Liver (tissue), 9 donors: Measurements from ENCODE around the gene ACSL1. TPM values are rescaled to one million over a fixed set of nuclear protein-coding genes. Genes with fewer than 3 reads are reported as not detected.

ENCODE experiments used
- DNase-seq: peaks from one replicate; pipeline ENCODE4 v3.0.0-alpha.2; 2017; ENCODE audit warnings: low spot score
- H3K27ac ChIP-seq, 2 donors: one replicate each; pipeline ENCODE4 v1.7.0; 2013; ENCODE audit warnings: inconsistent platforms in 2 of 2, low read length in 2 of 2, control low read depth in 1 of 2, low read depth in 1 of 2, mild to moderate bottlenecking in 1 of 2
- H3K27me3 ChIP-seq, 4 donors: one replicate each; pipeline versions ENCODE4 v1.6.1 to v1.7.0; 2013; ENCODE audit warnings: low read length in 3 of 4, inconsistent platforms in 1 of 4, mild to moderate bottlenecking in 1 of 4, moderate library complexity in 1 of 4; ENCODE audit not compliant: control insufficient read depth in 4 of 4, insufficient read depth in 4 of 4
- H3K36me3 ChIP-seq, 4 donors: one replicate each; pipeline versions ENCODE4 v1.6.1 to v1.7.0; 2013; ENCODE audit warnings: low read length in 3 of 4, mild to moderate bottlenecking in 3 of 4, low read depth in 1 of 4, moderate library complexity in 1 of 4; ENCODE audit not compliant: control insufficient read depth in 4 of 4, insufficient read depth in 3 of 4
- H3K4me1 ChIP-seq, 4 donors: one replicate each; pipeline versions ENCODE4 v1.6.1 to v1.7.0; 2013; ENCODE audit warnings: low read length in 3 of 4, mild to moderate bottlenecking in 3 of 4, moderate library complexity in 1 of 4; ENCODE audit not compliant: control insufficient read depth in 4 of 4, insufficient read depth in 4 of 4
- H3K4me3 ChIP-seq, 3 donors: one replicate each; pipeline versions ENCODE4 v1.6.1 to v1.7.0; 2013; ENCODE audit warnings: low read length in 3 of 3, control low read depth in 1 of 3, low read depth in 1 of 3, mild to moderate bottlenecking in 1 of 3
- H3K9ac ChIP-seq, 2 donors: one replicate each; pipeline ENCODE4 v1.7.0; 2013; ENCODE audit warnings: low read length in 2 of 2, mild to moderate bottlenecking in 2 of 2, moderate library complexity in 2 of 2, control low read depth in 1 of 2, low read depth in 1 of 2
- H3K9me3 ChIP-seq, 4 donors: one replicate each; pipeline versions ENCODE4 v1.6.1 to v1.7.0; 2013; ENCODE audit warnings: low read length in 3 of 4; ENCODE audit not compliant: control insufficient read depth in 4 of 4
- EGR1 ChIP-seq, 2 donors: IDR thresholded peaks; 2 replicates each; pipeline ENCODE4 v1.6.1; 2016 to 2018; ENCODE audit warnings: antibody characterized with exemption in 2 of 2, low read depth in 2 of 2
- GABPA ChIP-seq, 2 donors: IDR thresholded peaks in 1 of 2; conservative IDR thresholded peaks in 1 of 2; 2 replicates each; pipeline ENCODE4 v1.6.1; 2016; ENCODE audit warnings: antibody characterized with exemption in 2 of 2, mild to moderate bottlenecking in 1 of 2, moderate library complexity in 1 of 2
- HNF4A ChIP-seq, 2 donors: conservative IDR thresholded peaks; 2 replicates each; pipeline ENCODE4 v1.6.1; 2016; ENCODE audit warnings: antibody characterized with exemption in 2 of 2, mild to moderate bottlenecking in 2 of 2
- HNF4G ChIP-seq: IDR thresholded peaks from 2 replicates; pipeline ENCODE4 v1.6.1; 2016; ENCODE audit warnings: antibody characterized with exemption
- JUND ChIP-seq, 2 donors: IDR thresholded peaks; 2 replicates each; pipeline ENCODE4 v1.6.1; 2016; ENCODE audit warnings: antibody characterized with exemption in 2 of 2
- MAX ChIP-seq: IDR thresholded peaks from 2 replicates; pipeline ENCODE4 v1.6.1; 2016; ENCODE audit warnings: antibody characterized with exemption
- NR2F2 ChIP-seq: IDR thresholded peaks from 2 replicates; pipeline ENCODE4 v1.6.1; 2016; ENCODE audit warnings: antibody characterized with exemption
- RAD21 ChIP-seq, 2 donors: IDR thresholded peaks; 2 replicates each; pipeline ENCODE4 v1.6.1; 2016; ENCODE audit warnings: antibody characterized with exemption in 2 of 2, mild to moderate bottlenecking in 2 of 2
- RXRA ChIP-seq, 2 donors: IDR thresholded peaks; 2 replicates each; pipeline ENCODE4 v1.6.1; 2017 to 2018; ENCODE audit warnings: antibody characterized with exemption in 2 of 2, mild to moderate bottlenecking in 1 of 2
- SP1 ChIP-seq: IDR thresholded peaks from 2 replicates; pipeline ENCODE4 v1.6.1; 2018; ENCODE audit warnings: antibody characterized with exemption, mild to moderate bottlenecking
- TAF1 ChIP-seq: conservative IDR thresholded peaks from 2 replicates; pipeline ENCODE4 v1.6.1; 2016; ENCODE audit warnings: antibody characterized with exemption, mild to moderate bottlenecking
- ZBTB33 ChIP-seq: IDR thresholded peaks from 2 replicates; pipeline ENCODE4 v1.6.1; 2016; ENCODE audit warnings: antibody characterized with exemption
- WGBS: extraction: QIAGEN DNeasy Blood & Tissue Kit; methylation state at CpG from one replicate; pipeline ENCODE4 v1.1.7; 2013; 5-methylcytosine and 5-hydroxymethylcytosine counted together
- polyA plus RNA-seq, 2 donors: library from polyadenylated mRNA; stranded (reverse) in 1 of 2; unstranded in 1 of 2; fragments of 200-250 nt in 1 of 2; fragments of >200 nt in 1 of 2; fragmentation: Nextera tagmentation in 1 of 2; extraction: Ambion mirVana in 1 of 2; gene quantifications; one replicate each; pipeline versions ENCODE4 v1.2.1 to v1.2.3, GENCODE V29; 2013 to 2015
- total RNA-seq, 2 donors: library from RNA; depleted of rRNA; stranded (reverse); fragments of >200 nt; gene quantifications; one replicate each; pipeline ENCODE4 v1.2.3, GENCODE V29; 2014
- donor health status: healthy.
- donor health status: healthy.
- donor health status: healthy.
- donor health status: healthy.
- donor health status: healthy.

ACSL1 gene
- total and polyA plus RNA-seq, 4 donors = 210 to 2,226 (median 878) TPM

- TF ChIP-seq EGR1 (IDR thresholded peaks at IDR 0.05; ENCODE audit: low read depth in 2 of 2) = no peak
- no peak for TF ChIP-seq RAD21 (IDR thresholded peaks at IDR 0.05)
- TF ChIP-seq HNF4G = no peak
- no peak for TF ChIP-seq ZBTB33
- no peak for TF ChIP-seq JUND (IDR thresholded peaks at IDR 0.05)
- TF ChIP-seq HNF4A (conservative IDR thresholded peaks at IDR 0.05) = no peak
- no peak for TF ChIP-seq TAF1
Observed at GRCh38 chr4:184849185-184849584, 23.4 kb upstream of the ACSL1 start (continued).

- no peak overlapping the region for H3K27ac ChIP-seq
Observed at GRCh38 chr4:184848510-184848909, 22.7 kb upstream of the ACSL1 start.

GRCh38 chr4:184846531-184846930 is 20.8 kb upstream of the ACSL1 start:
- no peaks in the 10 kb centered on the region for H3K36me3 ChIP-seq
- H3K4me1 ChIP-seq = no peaks in the 10 kb centered on the region
- H3K27ac ChIP-seq = no peak overlapping the region
- no peaks in the 10 kb centered on the region for H3K27me3 ChIP-seq
- H3K9ac ChIP-seq = no peak overlapping the region
- H3K9me3 ChIP-seq = no peaks in the 10 kb centered on the region
- no peak overlapping the region for H3K4me3 ChIP-seq
- no peak for DNase-seq
- no peak for TF ChIP-seq SP1
- WGBS = 92% methylated on average over 3 of the region's 3 CpGs

More at GRCh38 chr4:184848510-184848909, 22.7 kb upstream of the ACSL1 start:
- H3K36me3 ChIP-seq = no peaks in the 10 kb centered on the region
- no peaks in the 10 kb centered on the region for H3K9me3 ChIP-seq
- H3K27me3 ChIP-seq = no peaks in the 10 kb centered on the region
- DNase-seq = no peak
- WGBS = 91% methylated on average over 3 of the region's 3 CpGs
- H3K9ac ChIP-seq = no peak overlapping the region
- H3K4me3 ChIP-seq = no peak overlapping the region
- H3K4me1 ChIP-seq = no peaks in the 10 kb centered on the region
- TF ChIP-seq GABPA (IDR thresholded peaks at IDR 0.05 in 1 of 2, conservative IDR thresholded peaks at IDR 0.05 in 1 of 2) (no peak), MAX (no peak), SP1 (no peak), HNF4A (conservative IDR thresholded peaks at IDR 0.05) (no peak)

- no peak for DNase-seq
- no peak overlapping the region for H3K9ac ChIP-seq
- no peaks in the 10 kb centered on the region for H3K9me3 ChIP-seq
- no peaks in the 10 kb centered on the region for H3K27me3 ChIP-seq
- no peak overlapping the region for H3K4me3 ChIP-seq
- no peak for TF ChIP-seq HNF4G
- no peak for TF ChIP-seq GABPA (IDR thresholded peaks at IDR 0.05 in 1 of 2, conservative IDR thresholded peaks at IDR 0.05 in 1 of 2)
- TF ChIP-seq NR2F2 = no peak
- no peak for TF ChIP-seq RXRA (IDR thresholded peaks at IDR 0.05)
- TF ChIP-seq EGR1 (IDR thresholded peaks at IDR 0.05; ENCODE audit: low read depth in 2 of 2) = no peak
- no peak for TF ChIP-seq ZBTB33
- no peak for TF ChIP-seq RAD21 (IDR thresholded peaks at IDR 0.05)
- no peak for TF ChIP-seq JUND (IDR thresholded peaks at IDR 0.05)
- no peak for TF ChIP-seq TAF1
- 86% methylated on average over 7 of the region's 7 CpGs for WGBS
- H3K36me3 ChIP-seq = no peaks in the 10 kb centered on the region
- no peaks in the 10 kb centered on the region for H3K4me1 ChIP-seq
- H3K27ac ChIP-seq = no peak overlapping the region
Observed at GRCh38 chr4:184845367-184846021, 19.7 kb upstream of the ACSL1 start.
